Measurements from ENCODE around the gene SLC2A4RG. TPM values are rescaled to one million over a fixed set of nuclear protein-coding genes. Genes with fewer than 3 reads are reported as not detected.

SLC2A4RG gene
- total RNA-seq, 4 donors from 2014 or later = 26.3 to 50.2 (median 47.7) TPM

DNA sequence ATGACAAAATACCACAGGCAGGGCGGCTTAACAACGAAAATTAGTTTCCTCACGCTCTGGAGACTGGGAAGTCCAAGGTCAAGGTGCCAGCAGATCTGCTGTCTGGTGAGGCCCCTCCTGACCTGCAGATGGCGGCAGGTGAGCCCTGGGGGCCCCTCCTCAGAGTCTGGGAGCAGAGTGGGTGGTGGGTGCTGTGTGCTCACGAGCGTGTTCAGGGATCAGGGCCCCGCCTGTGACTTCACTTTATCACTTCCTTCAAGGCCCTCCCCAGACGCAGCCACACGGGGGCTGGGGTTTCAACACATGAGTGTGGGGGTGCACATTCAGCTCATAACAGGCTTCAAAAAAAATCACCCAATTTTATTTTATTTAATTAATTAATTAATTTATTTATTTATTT is 39.3 kb downstream of the SLC2A4RG start:
- no peak overlapping the region for H3K27ac ChIP-seq
- H3K4me1 ChIP-seq = peaks cover 0 to 9% (median 0%) of the 10 kb centered on the region in 4 donors
- in situ Hi-C loops (cut with MboI; ENCODE audit: low pct_ligation_motif_present in 1 of 4, low pct_unique_long_range_greater_than_20kb in 1 of 4, low sequenced_read_pairs in 3 of 4) = no loop called here
- intact Hi-C loops (cut with DNase I; ENCODE audit: low total_unique reads) = loop anchor here (10.0 kb wide), 1 partner anchor 196 kb away; the partner anchor contains the start of gene SAMD10
- H3K27me3 ChIP-seq = peaks cover 6% of the 10 kb centered on the region
- no peak overlapping the region for H3K4me3 ChIP-seq
- 56 to 82% methylated on average over 3 to 9 of the region's 9 CpGs for WGBS, 2 donors (ENCODE audit: low coverage in 1 of 2)
- no peak for DNase-seq
- TF ChIP-seq POLR2AphosphoS5 (IDR thresholded peaks at IDR 0.05) (no peak), POLR2A (IDR thresholded peaks at IDR 0.05) (no peak), EP300 (IDR thresholded peaks at IDR 0.05; ENCODE audit: low read depth) (no peak)
- TF ChIP-seq, protein P1, sequence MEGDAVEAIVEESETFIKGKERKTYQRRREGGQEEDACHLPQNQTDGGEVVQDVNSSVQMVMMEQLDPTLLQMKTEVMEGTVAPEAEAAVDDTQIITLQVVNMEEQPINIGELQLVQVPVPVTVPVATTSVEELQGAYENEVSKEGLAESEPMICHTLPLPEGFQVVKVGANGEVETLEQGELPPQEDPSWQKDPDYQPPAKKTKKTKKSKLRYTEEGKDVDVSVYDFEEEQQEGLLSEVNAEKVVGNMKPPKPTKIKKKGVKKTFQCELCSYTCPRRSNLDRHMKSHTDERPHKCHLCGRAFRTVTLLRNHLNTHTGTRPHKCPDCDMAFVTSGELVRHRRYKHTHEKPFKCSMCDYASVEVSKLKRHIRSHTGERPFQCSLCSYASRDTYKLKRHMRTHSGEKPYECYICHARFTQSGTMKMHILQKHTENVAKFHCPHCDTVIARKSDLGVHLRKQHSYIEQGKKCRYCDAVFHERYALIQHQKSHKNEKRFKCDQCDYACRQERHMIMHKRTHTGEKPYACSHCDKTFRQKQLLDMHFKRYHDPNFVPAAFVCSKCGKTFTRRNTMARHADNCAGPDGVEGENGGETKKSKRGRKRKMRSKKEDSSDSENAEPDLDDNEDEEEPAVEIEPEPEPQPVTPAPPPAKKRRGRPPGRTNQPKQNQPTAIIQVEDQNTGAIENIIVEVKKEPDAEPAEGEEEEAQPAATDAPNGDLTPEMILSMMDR (IDR thresholded peaks at IDR 0.05) = no peak
- no peaks in the 10 kb centered on the region for H3K9me3 ChIP-seq
- no peaks in the 10 kb centered on the region for H3K36me3 ChIP-seq

DNA sequence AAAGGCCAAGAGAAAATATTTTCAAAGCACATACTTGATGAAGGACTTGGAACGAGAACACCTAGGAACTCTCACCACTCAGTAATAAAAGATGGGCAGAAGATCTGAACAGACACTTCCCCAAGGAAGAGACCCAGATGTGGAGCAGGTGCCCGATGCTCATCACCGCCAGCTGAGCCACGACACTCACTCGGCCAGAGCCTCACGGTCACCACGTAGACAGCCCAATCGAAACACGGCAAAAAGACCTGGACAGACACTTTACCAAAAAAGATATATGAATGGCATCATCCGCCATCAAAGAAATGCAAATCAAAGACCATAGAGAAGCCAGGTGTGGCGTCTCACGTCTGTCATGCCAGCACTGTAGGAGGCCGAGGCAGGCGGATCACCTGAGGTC is 41.6 kb downstream of the SLC2A4RG start:
- in situ Hi-C loops (cut with MboI; ENCODE audit: low pct_ligation_motif_present in 1 of 4, low pct_unique_long_range_greater_than_20kb in 1 of 4, low sequenced_read_pairs in 3 of 4) = no loop called here

DNA sequence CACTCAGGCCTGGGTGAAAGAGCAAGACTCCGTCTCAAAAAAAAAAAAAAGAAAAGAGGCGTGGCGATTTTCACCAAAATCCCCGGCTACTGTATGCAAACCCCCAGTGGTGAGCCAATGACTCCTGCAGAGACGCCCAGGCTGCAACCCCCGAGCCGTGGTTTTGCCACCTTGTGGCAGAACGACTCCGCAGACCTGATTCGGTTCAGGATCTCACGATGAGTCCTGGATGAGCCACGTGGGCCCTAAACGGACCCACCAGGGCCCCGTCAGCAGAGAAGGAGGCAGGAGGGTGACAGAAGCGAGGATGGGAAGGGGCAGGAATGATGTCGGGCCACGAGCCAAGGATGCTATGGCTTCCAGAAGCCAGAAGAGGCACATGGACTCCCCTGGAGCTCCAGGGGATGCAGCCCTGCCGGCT is 42.5 kb downstream of the SLC2A4RG start:
- H3K4me1 ChIP-seq = peaks cover 0 to 3% (median 0%) of the 10 kb centered on the region in 4 donors
- H3K27ac ChIP-seq = no peak overlapping the region
- H3K9me3 ChIP-seq = no peaks in the 10 kb centered on the region
- intact Hi-C loops (cut with DNase I; ENCODE audit: low total_unique reads) = loop anchor here (10.0 kb wide), 1 partner anchor 247 kb away; the partner anchor contains the start of gene PTK6
- in situ Hi-C loops (cut with MboI; ENCODE audit: low pct_ligation_motif_present in 1 of 4, low pct_unique_long_range_greater_than_20kb in 1 of 4, low sequenced_read_pairs in 3 of 4) = no loop called here
- no peak overlapping the region for H3K4me3 ChIP-seq
- no peaks in the 10 kb centered on the region for H3K27me3 ChIP-seq
- no peaks in the 10 kb centered on the region for H3K36me3 ChIP-seq
- WGBS, 2 donors (ENCODE audit: low coverage in 1 of 2) = 47 to 55% methylated on average over 5 to 17 of the region's 18 CpGs
- DNase-seq = no peak
- TF ChIP-seq EP300 (IDR thresholded peaks at IDR 0.05; ENCODE audit: low read depth) = no peak
- TF ChIP-seq, protein P1 (IDR thresholded peaks at IDR 0.05) = peak in 1 of 5 experiments; percentile 6

More for the DNA sequence above, 41.6 kb downstream of the SLC2A4RG start:
- intact Hi-C loops (cut with DNase I; ENCODE audit: low total_unique reads) = loop anchor here (10.0 kb wide), 1 partner anchor 246 kb away; the partner anchor contains the start of gene PTK6
- peaks cover 0 to 3% (median 0%) of the 10 kb centered on the region in 4 donors for H3K4me1 ChIP-seq
- no peak for DNase-seq
- H3K27ac ChIP-seq = no peak overlapping the region
- WGBS, 2 donors (ENCODE audit: low coverage in 1 of 2) = 77 to 87% methylated on average over 10 to 14 of the region's 14 CpGs
- no peaks in the 10 kb centered on the region for H3K9me3 ChIP-seq
- no peak overlapping the region for H3K4me3 ChIP-seq
- H3K36me3 ChIP-seq = no peaks in the 10 kb centered on the region
- TF ChIP-seq POLR2AphosphoS5 (IDR thresholded peaks at IDR 0.05) (no peak), EP300 (IDR thresholded peaks at IDR 0.05; ENCODE audit: low read depth) (no peak), POLR2A (IDR thresholded peaks at IDR 0.05) (no peak)
- TF ChIP-seq, protein P1 (IDR thresholded peaks at IDR 0.05) = no peak
- no peaks in the 10 kb centered on the region for H3K27me3 ChIP-seq

DNA sequence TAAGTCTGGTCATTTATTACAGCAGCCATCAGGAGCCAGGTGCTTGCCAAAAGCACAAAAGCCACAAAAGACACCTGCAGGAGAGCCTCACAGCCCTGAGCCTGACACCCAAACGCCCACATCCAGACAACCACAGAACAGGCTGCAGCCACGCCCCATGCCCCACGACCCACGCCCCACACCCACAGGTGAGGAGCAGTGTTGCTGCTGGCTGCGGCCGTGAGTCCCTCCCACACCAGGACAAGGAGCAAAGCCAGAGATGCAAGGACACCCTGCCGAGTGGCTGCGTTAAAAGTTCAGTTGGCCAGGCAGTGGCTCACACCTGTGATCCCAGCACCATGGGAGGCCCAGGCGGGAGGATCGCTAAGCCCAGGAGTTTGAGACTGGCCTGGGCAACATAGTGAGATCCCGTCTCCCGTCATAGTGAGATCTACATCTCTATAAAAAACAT is 43.0 kb downstream of the SLC2A4RG start:
- H3K27ac ChIP-seq = no peak overlapping the region
- in situ Hi-C loops (cut with MboI; ENCODE audit: low pct_ligation_motif_present in 1 of 4, low pct_unique_long_range_greater_than_20kb in 1 of 4, low sequenced_read_pairs in 3 of 4) = no loop called here
- no peaks in the 10 kb centered on the region for H3K27me3 ChIP-seq
- no peak for DNase-seq
- intact Hi-C loops (cut with DNase I; ENCODE audit: low total_unique reads) = loop anchor here (10.0 kb wide), 1 partner anchor 248 kb away; the partner anchor contains the start of gene PTK6
- no peaks in the 10 kb centered on the region for H3K9me3 ChIP-seq
- H3K4me1 ChIP-seq = peaks cover 0 to 3% (median 0%) of the 10 kb centered on the region in 4 donors
- H3K4me3 ChIP-seq = no peak overlapping the region
- WGBS, 2 donors (ENCODE audit: low coverage in 1 of 2) = 62% methylated on average over 12 of the region's 12 CpGs; no CpG with 5 or more reads in 1 of the 2 donors
- no peaks in the 10 kb centered on the region for H3K36me3 ChIP-seq
- TF ChIP-seq, protein P1 (IDR thresholded peaks at IDR 0.05) = no peak
- TF ChIP-seq POLR2AphosphoS5 (IDR thresholded peaks at IDR 0.05) (no peak), EP300 (IDR thresholded peaks at IDR 0.05; ENCODE audit: low read depth) (no peak), POLR2A (IDR thresholded peaks at IDR 0.05) (no peak)
